ENCODE data around the gene MKLN1. TPM values are rescaled to one million over a fixed set of nuclear protein-coding genes. Genes with fewer than 3 reads are reported as not detected.

Gene MKLN1
- total RNA-seq, 1 experiment from 2014 or later: 34.3 TPM

DNA sequence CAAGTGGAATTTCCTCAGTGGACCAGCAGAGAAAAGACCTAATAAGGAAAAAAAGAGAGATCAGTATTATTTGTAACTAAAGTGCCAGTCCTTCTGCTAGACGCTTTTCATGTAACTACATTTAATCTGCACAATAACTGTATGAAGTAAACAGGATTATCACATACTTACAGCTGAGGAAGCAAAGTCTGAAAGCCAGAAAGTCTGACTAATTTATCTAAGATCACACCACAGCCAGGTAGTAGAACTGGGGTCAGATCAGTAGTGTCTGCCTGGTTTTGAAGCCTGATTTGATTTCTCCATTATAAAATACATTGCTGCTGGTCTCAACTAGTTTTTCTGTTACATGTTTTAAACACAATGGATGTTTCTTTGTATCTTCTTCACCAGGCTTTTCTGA is 159.5 kb downstream of the MKLN1 start:
- DNase-seq: no peak
- H2BK20ac ChIP-seq (ENCODE audit: low read depth, low read length, poor library complexity, severe bottlenecking): no peak overlapping the region
- H3K27me3 ChIP-seq (ENCODE audit: insufficient read depth, low read length): no peaks in the 10 kb centered on the region
- H3K23ac ChIP-seq (ENCODE audit: insufficient read length, low read depth, low read length): no peak overlapping the region
- no peak overlapping the region for H3K4me2 ChIP-seq (ENCODE audit: insufficient read depth, insufficient read length, low read length)
- no peaks in the 10 kb centered on the region for H3K79me2 ChIP-seq (ENCODE audit: insufficient read depth, low read length)
- H2AK5ac ChIP-seq (ENCODE audit: insufficient read length, low read length): no peak overlapping the region
- H3K9me3 ChIP-seq (ENCODE audit: control insufficient read depth, low read depth, low read length): no peaks in the 10 kb centered on the region
- no peaks in the 10 kb centered on the region for H3K79me1 ChIP-seq (ENCODE audit: insufficient read depth, low read depth, low read length, poor library complexity, severe bottlenecking)
- H2BK120ac ChIP-seq (ENCODE audit: low read depth, low read length, poor library complexity, severe bottlenecking): no peak overlapping the region
- WGBS (ENCODE audit: extremely low coverage, insufficient read length, low lambda C conversion rate): no CpG with 5 or more reads among the region's 1 CpG
- no peak overlapping the region for H2AFZ ChIP-seq (ENCODE audit: low read length)
- H3K36me3 Mint-ChIP-seq (ENCODE audit: insufficient read depth in 1 of 3, low read depth in 3 of 3): peaks cover 0 to 1% (median 0%) of the 10 kb centered on the region in 3 experiments; a peak in 2 of 7 replicates
- H3K9ac ChIP-seq (ENCODE audit: extremely low read depth, insufficient read length, low read length): no peak overlapping the region
- no peak overlapping the region for H3K4me3 Mint-ChIP-seq
- no peak overlapping the region for H2BK15ac ChIP-seq (ENCODE audit: low read depth, low read length)
- no peak overlapping the region for H3K4ac ChIP-seq (ENCODE audit: low read depth, low read length)
- H3T11ph ChIP-seq (ENCODE audit: low read length): no peak overlapping the region
- no peaks in the 10 kb centered on the region for H3K9me3 Mint-ChIP-seq
- H2BK12ac ChIP-seq (ENCODE audit: insufficient read length, low read depth, low read length): no peak overlapping the region
- H4K91ac ChIP-seq (ENCODE audit: insufficient read length, low read depth, low read length): no peak overlapping the region
- H3K18ac ChIP-seq (ENCODE audit: insufficient read length, low read depth, low read length): no peak overlapping the region
- H3K4me1 Mint-ChIP-seq: 0 out of 4 replicates have a peak, but pooled peaks cover 0 to 2% of the 10 kb centered on the region in 2 experiments
- 0 out of 7 replicates have a peak overlapping the region, but pooled peaks of 1 of the 3 experiments have one; percentile 39 for H3K27ac Mint-ChIP-seq
- H4K5ac ChIP-seq (ENCODE audit: insufficient read length, low read depth, low read length): no peak overlapping the region
- no peak overlapping the region for H3K27ac ChIP-seq (ENCODE audit: insufficient read length, low read depth, low read length)
- no peak overlapping the region for H2BK5ac ChIP-seq (ENCODE audit: insufficient read length, low read length)
- no peak for TF ChIP-seq CTCF (conservative IDR thresholded peaks at IDR 0.05)
- H3K56ac ChIP-seq (ENCODE audit: insufficient read length, low read depth, low read length): no peak overlapping the region
- no peaks in the 10 kb centered on the region for H4K20me1 ChIP-seq (ENCODE audit: control insufficient read depth, insufficient read depth, insufficient read length)
- H3K23me2 ChIP-seq (ENCODE audit: insufficient read length, low read depth, low read length, poor library complexity, severe bottlenecking): no peaks in the 10 kb centered on the region
- H3K27me3 Mint-ChIP-seq (ENCODE audit: low read depth): no peaks in the 10 kb centered on the region; the same call in 1 of the 2 replicates
- H4K8ac ChIP-seq (replicated peaks; ENCODE audit: insufficient read length, low read depth, low read length): no peak overlapping the region
- H3K4me1 ChIP-seq (ENCODE audit: insufficient read depth, low read length): no peaks in the 10 kb centered on the region
- H3K14ac ChIP-seq (ENCODE audit: insufficient read depth, low read length): no peak overlapping the region
